DND-41 (cell line): Measurements from ENCODE around the gene MED23.

ENCODE experiments used
- ATAC-seq: fragments of 200-7000 bp; cut with Tn5 transposase; 3 replicates; pipeline ENCODE4 v1.9.1; 2021; ENCODE audit warnings: low read depth; ENCODE audit not compliant: insufficient read depth
- DNase-seq: peaks from one replicate; pipeline ENCODE4 v3.0.0-alpha.2; 2020
- H2AFZ ChIP-seq: 2 replicates; pipeline ENCODE4 v1.6.0; 2012; ENCODE audit warnings: low read depth, low read length
- H3K27ac ChIP-seq: 2 replicates; pipeline ENCODE4 v1.5.1; 2012; ENCODE audit warnings: low read length, inconsistent platforms
- H3K27me3 ChIP-seq: fragments of 200-600 bp; sonication (generic); 2 replicates; pipeline ENCODE4 v1.6.0; 2012; ENCODE audit warnings: low read length, mild to moderate bottlenecking, inconsistent platforms; ENCODE audit not compliant: insufficient read depth, poor library complexity
- H3K36me3 ChIP-seq: 2 replicates; pipeline ENCODE4 v1.5.1; 2012; ENCODE audit warnings: low read length, inconsistent platforms; ENCODE audit not compliant: insufficient read depth
- H3K4me1 ChIP-seq: 2 replicates; pipeline ENCODE4 v1.5.1; 2012; ENCODE audit warnings: mild to moderate bottlenecking, low read length; ENCODE audit not compliant: insufficient read depth
- H3K4me2 ChIP-seq: 2 replicates; pipeline ENCODE4 v1.6.0; 2012; ENCODE audit warnings: mild to moderate bottlenecking, moderate library complexity, low read length, inconsistent platforms; ENCODE audit not compliant: insufficient read depth
- H3K4me3 ChIP-seq, 2 experiments: fragments of 200-600 bp in 1 of 2; shearing (Covaris generic) in 1 of 2; 2 replicates each; pipeline ENCODE4 v1.5.1; 2012 to 2016; ENCODE audit warnings: inconsistent platforms in 2 of 2, low read length in 2 of 2, mild to moderate bottlenecking in 2 of 2, low read depth in 1 of 2, moderate library complexity in 1 of 2
- H3K79me2 ChIP-seq: 2 replicates; pipeline ENCODE4 v1.6.0; 2012; ENCODE audit warnings: low read length, inconsistent platforms; ENCODE audit not compliant: insufficient read depth
- H3K9ac ChIP-seq: 2 replicates; pipeline ENCODE4 v1.6.0; 2012; ENCODE audit warnings: low read depth, mild to moderate bottlenecking, inconsistent platforms, low read length, moderate library complexity
- H3K9me3 ChIP-seq: 2 replicates; pipeline ENCODE4 v1.5.1; 2012; ENCODE audit warnings: low read length, moderate library complexity, mild to moderate bottlenecking, inconsistent platforms; ENCODE audit not compliant: insufficient read depth, severe bottlenecking
- H4K20me1 ChIP-seq: 2 replicates; pipeline ENCODE4 v1.6.0; 2012; ENCODE audit warnings: low read length; ENCODE audit not compliant: insufficient read depth
- EZH2 ChIP-seq: IDR thresholded peaks from 3 replicates; pipeline ENCODE4 v1.6.1; 2012; ENCODE audit warnings: borderline replicate concordance, low read depth, mild to moderate bottlenecking, moderate library complexity, low read length, inconsistent platforms; ENCODE audit not compliant: severe bottlenecking
- TF ChIP-seq, protein P1 (sequence below): IDR thresholded peaks from 2 replicates; pipeline ENCODE4 v1.5.1; 2012; ENCODE audit warnings: borderline replicate concordance, low read length, moderate library complexity, mild to moderate bottlenecking; ENCODE audit not compliant: poor library complexity, severe bottlenecking; ENCODE audit errors: extremely low read depth

MED23 gene

DNA sequence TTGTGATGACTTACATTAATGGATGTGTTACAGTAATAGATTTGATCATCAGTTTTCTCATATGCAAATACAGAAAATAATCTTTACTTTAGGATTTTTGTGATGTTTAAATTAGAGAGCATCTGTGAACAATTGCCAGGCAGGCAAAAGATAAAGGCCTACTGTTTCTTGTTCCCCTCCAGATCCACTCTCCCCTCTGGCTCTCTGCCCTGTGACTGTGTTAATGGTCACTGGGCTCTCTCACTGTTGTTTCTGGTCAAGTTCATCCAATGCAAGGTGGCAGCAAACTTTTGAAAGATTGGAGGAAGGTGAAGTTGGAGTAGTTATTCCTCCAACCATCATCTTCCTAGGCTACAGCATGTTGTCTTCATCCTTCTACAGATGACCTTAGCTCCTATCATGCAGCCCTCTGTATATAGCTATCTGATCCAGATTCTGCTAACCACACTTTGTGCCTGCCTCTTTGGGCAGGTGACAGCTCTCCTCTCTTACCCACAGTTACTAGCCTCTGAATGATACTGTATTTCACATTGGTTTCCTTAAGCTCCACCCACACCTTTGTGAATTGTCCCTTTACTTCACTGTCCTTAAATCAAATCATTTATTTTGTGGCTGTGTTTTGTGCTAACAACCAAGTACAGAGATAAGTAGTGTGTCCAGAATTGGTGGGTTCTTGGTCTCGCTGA, 103.9 kb downstream of the MED23 start:
- H4K20me1 ChIP-seq, result no peaks in the 10 kb centered on the region
- TF ChIP-seq, protein P1, sequence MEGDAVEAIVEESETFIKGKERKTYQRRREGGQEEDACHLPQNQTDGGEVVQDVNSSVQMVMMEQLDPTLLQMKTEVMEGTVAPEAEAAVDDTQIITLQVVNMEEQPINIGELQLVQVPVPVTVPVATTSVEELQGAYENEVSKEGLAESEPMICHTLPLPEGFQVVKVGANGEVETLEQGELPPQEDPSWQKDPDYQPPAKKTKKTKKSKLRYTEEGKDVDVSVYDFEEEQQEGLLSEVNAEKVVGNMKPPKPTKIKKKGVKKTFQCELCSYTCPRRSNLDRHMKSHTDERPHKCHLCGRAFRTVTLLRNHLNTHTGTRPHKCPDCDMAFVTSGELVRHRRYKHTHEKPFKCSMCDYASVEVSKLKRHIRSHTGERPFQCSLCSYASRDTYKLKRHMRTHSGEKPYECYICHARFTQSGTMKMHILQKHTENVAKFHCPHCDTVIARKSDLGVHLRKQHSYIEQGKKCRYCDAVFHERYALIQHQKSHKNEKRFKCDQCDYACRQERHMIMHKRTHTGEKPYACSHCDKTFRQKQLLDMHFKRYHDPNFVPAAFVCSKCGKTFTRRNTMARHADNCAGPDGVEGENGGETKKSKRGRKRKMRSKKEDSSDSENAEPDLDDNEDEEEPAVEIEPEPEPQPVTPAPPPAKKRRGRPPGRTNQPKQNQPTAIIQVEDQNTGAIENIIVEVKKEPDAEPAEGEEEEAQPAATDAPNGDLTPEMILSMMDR, result no peak
- TF ChIP-seq EZH2, result no peak
- ATAC-seq (peak; percentile 48; the same call in 2 of the 3 replicates), DNase-seq (no peak)
- H3K27ac ChIP-seq, result no peak overlapping the region
- H3K9me3 ChIP-seq, result no peaks in the 10 kb centered on the region
- H3K4me1 ChIP-seq, result peaks cover 4% of the 10 kb centered on the region
- no peak overlapping the region for H3K9ac ChIP-seq
- no peak overlapping the region for H3K4me2 ChIP-seq
- no peaks in the 10 kb centered on the region for H3K79me2 ChIP-seq
- H2AFZ ChIP-seq, result no peak overlapping the region
- H3K4me3 ChIP-seq, result no peak overlapping the region
- no peaks in the 10 kb centered on the region for H3K27me3 ChIP-seq
- H3K36me3 ChIP-seq, result no peaks in the 10 kb centered on the region
